Measurements from ENCODE around the gene AP2A2. TPM values are rescaled to one million over a fixed set of nuclear protein-coding genes. Genes with fewer than 3 reads are reported as not detected.

Gene AP2A2
- total RNA-seq, 1 donor from 2014 or later: 89.1 TPM

DNA sequence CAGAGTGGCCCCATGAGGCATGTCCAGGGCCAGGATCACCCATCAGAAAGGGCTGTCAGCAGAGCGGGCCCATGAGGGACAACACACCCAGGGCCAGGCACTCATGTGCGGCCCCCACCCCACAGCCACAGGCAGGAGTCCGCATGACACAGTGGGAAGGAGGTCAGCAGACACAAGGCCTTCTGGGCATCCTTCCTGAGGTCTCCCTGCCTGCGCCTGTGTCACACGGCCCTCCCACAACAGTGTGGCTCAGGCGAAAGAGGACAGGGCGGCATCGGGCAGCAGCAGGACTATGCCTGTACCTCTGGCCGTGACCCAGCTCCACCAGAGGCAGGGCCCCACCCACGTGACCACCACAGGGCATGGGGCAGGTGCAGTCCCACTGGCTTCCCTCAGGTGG lies 42.1 kb upstream of the AP2A2 start:
- Mint-ChIP-seq H3K4me1 (no peaks in the 10 kb centered on the region), H3K4me3 (no peak overlapping the region), H3K27ac (no peak overlapping the region), H3K9me3 (no peaks in the 10 kb centered on the region), H3K27me3 (ENCODE audit: low read depth) (no peaks in the 10 kb centered on the region), H3K36me3 (peaks cover 22% of the 10 kb centered on the region)
- no peak for TF ChIP-seq CTCF (IDR thresholded peaks at IDR 0.05; ENCODE audit: unreplicated experiment)
- no peak for DNase-seq (ENCODE audit: low spot score in 2 of 2, unreplicated experiment in 2 of 2)

- Mint-ChIP-seq H3K27me3 (ENCODE audit: low read depth) (no peaks in the 10 kb centered on the region), H3K27ac (no peak overlapping the region), H3K36me3 (peaks cover 22% of the 10 kb centered on the region), H3K4me3 (no peak overlapping the region), H3K9me3 (no peaks in the 10 kb centered on the region), H3K4me1 (no peaks in the 10 kb centered on the region)
- no peak for DNase-seq (ENCODE audit: low spot score in 2 of 2, unreplicated experiment in 2 of 2)
- no peak for TF ChIP-seq CTCF (IDR thresholded peaks at IDR 0.05; ENCODE audit: unreplicated experiment)
Measured at GRCh38 chr11:884578-885070, 41.0 kb upstream of the AP2A2 start.

- Mint-ChIP-seq H3K27ac (no peak overlapping the region), H3K9me3 (no peaks in the 10 kb centered on the region), H3K4me3 (no peak overlapping the region), H3K27me3 (ENCODE audit: low read depth) (no peaks in the 10 kb centered on the region), H3K4me1 (no peaks in the 10 kb centered on the region), H3K36me3 (peaks cover 16% of the 10 kb centered on the region)
- no peak for TF ChIP-seq CTCF (IDR thresholded peaks at IDR 0.05; ENCODE audit: unreplicated experiment)
- DNase-seq (ENCODE audit: low spot score in 2 of 2, unreplicated experiment in 2 of 2): no peak
Measured at GRCh38 chr11:886568-886967, 39.1 kb upstream of the AP2A2 start.

GRCh38 chr11:887589-887988 lies 38.1 kb upstream of the AP2A2 start:
- no peak overlapping the region for H3K4me3 Mint-ChIP-seq
- no peak for DNase-seq (ENCODE audit: low spot score in 2 of 2, unreplicated experiment in 2 of 2)
- H3K27ac Mint-ChIP-seq: no peak overlapping the region
- no peak for TF ChIP-seq CTCF (IDR thresholded peaks at IDR 0.05; ENCODE audit: unreplicated experiment)
- no peaks in the 10 kb centered on the region for H3K4me1 Mint-ChIP-seq
- H3K9me3 Mint-ChIP-seq: no peaks in the 10 kb centered on the region
- no peaks in the 10 kb centered on the region for H3K27me3 Mint-ChIP-seq (ENCODE audit: low read depth)
- H3K36me3 Mint-ChIP-seq: peaks cover 10% of the 10 kb centered on the region

DNA sequence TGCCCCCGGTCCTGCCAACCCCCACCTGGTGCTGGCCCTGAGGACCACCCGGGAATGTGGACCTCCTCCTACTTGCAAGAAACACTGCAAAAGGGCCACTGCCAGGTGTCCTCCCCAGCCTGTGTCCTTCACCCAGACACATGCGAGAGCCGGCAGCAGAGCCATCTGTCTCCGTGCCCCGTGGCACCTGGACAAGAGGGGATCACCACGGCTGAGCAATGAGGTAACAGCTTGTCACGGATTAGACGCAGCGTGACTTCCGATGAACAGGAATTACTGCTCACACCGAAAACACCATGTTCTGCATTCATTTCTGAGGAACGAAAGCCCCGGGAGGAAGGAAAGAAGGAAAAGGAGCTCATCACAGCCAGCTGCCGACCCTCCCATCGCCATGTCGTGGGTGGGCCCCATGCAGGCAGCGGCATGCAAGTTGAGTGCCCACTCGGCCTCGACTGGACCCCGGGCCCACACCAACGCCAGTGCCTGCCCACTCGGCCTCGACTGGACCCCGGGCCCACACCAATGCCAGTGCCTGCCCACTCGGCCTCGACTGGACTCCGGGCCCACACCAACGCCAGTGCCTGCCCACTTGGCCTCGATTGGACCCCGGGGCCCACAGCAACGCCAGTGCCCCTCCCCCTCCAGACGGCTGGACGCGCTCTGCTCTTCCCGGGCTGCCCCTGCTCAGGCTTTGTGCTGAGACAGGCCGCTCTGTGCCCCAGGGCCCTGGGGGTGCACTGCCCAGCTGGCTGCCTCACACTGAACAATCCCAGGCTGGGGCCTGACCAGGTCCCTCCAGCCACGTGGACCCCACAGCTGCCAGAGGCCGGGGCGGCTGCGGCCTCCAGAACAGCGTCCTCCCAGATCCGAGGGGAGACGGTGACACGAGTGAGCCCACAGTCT lies 37.1 kb upstream of the AP2A2 start:
- Mint-ChIP-seq H3K27me3 (ENCODE audit: low read depth) (no peaks in the 10 kb centered on the region), H3K4me3 (no peak overlapping the region), H3K36me3 (peaks cover 10% of the 10 kb centered on the region), H3K27ac (no peak overlapping the region), H3K4me1 (no peaks in the 10 kb centered on the region), H3K9me3 (no peaks in the 10 kb centered on the region)
- TF ChIP-seq CTCF (IDR thresholded peaks at IDR 0.05; ENCODE audit: unreplicated experiment): no peak
- no peak for DNase-seq (ENCODE audit: low spot score in 2 of 2, unreplicated experiment in 2 of 2)
